GM12878 (cell line): ENCODE data around the gene VMP1. TPM values are rescaled to one million over a fixed set of nuclear protein-coding genes. Genes with fewer than 3 reads are reported as not detected.
"Not testable (repeated sequence)": the region's sequence is repeated elsewhere in the genome, so short reads cannot be mapped to it uniquely, and the experiment has no call there.

Source experiments
- ATAC-seq: fragments of 200-7000 bp; cut with Tn5 transposase; 3 replicates; pipeline ENCODE4 v1.9.1; 2020; ENCODE audit warnings: mild to moderate bottlenecking, moderate library complexity
- BruUV-seq: library from RNA; stranded (reverse); fragments of 400-500 nt; replicated peaks from 2 replicates; lab custom pipeline; 2021; lab: Mats Ljungman, UMichigan
- CTCF ChIA-PET: fragments of 300-600 bp; sonication (Branson Sonifier 250); formaldehyde crosslinking; extraction: SDS; loops from one replicate; lab custom pipeline; 2021; ENCODE audit warnings: inconsistent platforms; lab: Yijun Ruan, JAX
- POLR2A ChIA-PET: fragments of 350-600 bp; formaldehyde crosslinking; extraction: SDS; loops from one replicate; lab custom pipeline; 2021; ENCODE audit warnings: inconsistent platforms; lab: Charles Lee
- RAD21 ChIA-PET: fragments of 300-600 bp; sonication (Branson Sonifier 250); formaldehyde crosslinking; loops from one replicate; lab custom pipeline; 2023; ENCODE audit warnings: antibody characterized with exemption; ENCODE audit not compliant: unreplicated experiment; lab: Charles Lee
- SMC1A ChIA-PET: fragments of 300-600 bp; sonication (Branson Sonifier 250); formaldehyde crosslinking; loops from one replicate; lab custom pipeline; 2023; ENCODE audit not compliant: unreplicated experiment, uncharacterized antibody; lab: Charles Lee
- DNase-seq: peaks from one replicate; pipeline ENCODE4 v3.0.0-alpha.2; 2011; ENCODE audit warnings: low read depth, low spot score
- FAIRE-seq: peaks from 3 replicates; lab custom pipeline; 2011; peaks lifted over from hg19 to GRCh38; lab: Jason Lieb, UNC
- H2AFZ ChIP-seq: 2 replicates; pipeline ENCODE4 v1.6.0; 2011; ENCODE audit warnings: low read depth, low read length, control low read depth; ENCODE audit not compliant: control insufficient read depth
- H3K27ac ChIP-seq: 2 replicates; pipeline ENCODE4 v1.5.1; 2011; ENCODE audit warnings: control low read depth; ENCODE audit not compliant: control insufficient read depth, insufficient read depth
- H3K27me3 ChIP-seq, 2 experiments: replicated peaks in 1 of 2; 2 replicates each; pipeline versions ENCODE4 v1.6.0 to v1.6.1; 2011; ENCODE audit warnings: low read length in 1 of 2; ENCODE audit not compliant: control insufficient read depth in 2 of 2, insufficient read depth in 2 of 2
- H3K36me3 ChIP-seq, 2 experiments: 2 replicates each; pipeline ENCODE4 v1.5.1; 2011; ENCODE audit warnings: low read length in 1 of 2; ENCODE audit not compliant: control insufficient read depth in 2 of 2, insufficient read depth in 2 of 2
- H3K4me1 ChIP-seq: 2 replicates; pipeline ENCODE4 v1.6.1; 2011; ENCODE audit warnings: mild to moderate bottlenecking, low read length, moderate library complexity, mixed read lengths; ENCODE audit not compliant: control insufficient read depth, insufficient read depth
- H3K4me2 ChIP-seq: 2 replicates; pipeline ENCODE4 v1.6.0; 2011; ENCODE audit warnings: control low read depth; ENCODE audit not compliant: control insufficient read depth, insufficient read depth
- H3K4me3 ChIP-seq: fragments of 200-600 bp; sonication (generic); 2 replicates; pipeline ENCODE4 v1.5.1; 2016
- H3K79me2 ChIP-seq: 2 replicates; pipeline ENCODE4 v1.6.0; 2011; ENCODE audit warnings: low read length; ENCODE audit not compliant: control insufficient read depth, insufficient read depth
- H3K9ac ChIP-seq: 2 replicates; pipeline ENCODE4 v1.8.0; 2011; ENCODE audit warnings: low read length, control low read depth, mixed read lengths; ENCODE audit not compliant: control insufficient read depth, insufficient read depth
- H3K9me3 ChIP-seq: replicated peaks from 3 replicates; pipeline ENCODE4 v1.5.1; 2011; ENCODE audit warnings: mild to moderate bottlenecking, low read length; ENCODE audit not compliant: control insufficient read depth, insufficient read depth
- H4K20me1 ChIP-seq: 2 replicates; pipeline ENCODE4 v1.6.0; 2011; ENCODE audit not compliant: control insufficient read depth, insufficient read depth
- EED ChIP-seq: sonication (generic); IDR thresholded peaks from 2 replicates; pipeline ENCODE4 v1.6.1; 2016; ENCODE audit warnings: antibody characterized with exemption, low read depth
- RUNX3 ChIP-seq: IDR thresholded peaks from 2 replicates; pipeline ENCODE4 v1.6.1; 2012; ENCODE audit warnings: low read length, inconsistent platforms
- SPI1 ChIP-seq: IDR thresholded peaks from 2 replicates; pipeline ENCODE4 v1.6.1; 2011; ENCODE audit warnings: low read depth, mild to moderate bottlenecking, low read length, moderate library complexity, borderline replicate concordance; ENCODE audit not compliant: insufficient read depth
- WGBS: methylation state at CpG from one replicate; pipeline ENCODE4 v1.1.6; 2016; ENCODE audit warnings: low lambda C conversion rate; ENCODE audit not compliant: insufficient replicate concordance, insufficient coverage; ENCODE audit errors: missing lambda C conversion rate; 5-methylcytosine and 5-hydroxymethylcytosine counted together
- in situ Hi-C: fragments of 300-500 bp; cut with MboI; formaldehyde crosslinking; loops from 9 replicates; pipeline ENCODE4 v1.14.3; 2018; ENCODE audit warnings: mixed read lengths
- intact Hi-C: fragments of 100-400 bp; cut with micrococcal nuclease; formaldehyde crosslinking; loops from one replicate; pipeline ENCODE4 v1.14.2; 2022; ENCODE audit not compliant: unreplicated experiment
- polyA plus RNA-seq, 11 experiments: library from polyadenylated mRNA; depleted of rRNA in 4 of 11; unstranded in 6 of 11; stranded (reverse) in 5 of 11; fragments of >200 nt; fragmentation: Nextera tagmentation in 4 of 11; fragmentation: Illumina TruSeq in 1 of 11; extraction: Ambion mirVana in 4 of 11; extraction: Trizol in 1 of 11; gene quantifications; 1 replicate in 1 of 11; 2 replicates in 10 of 11; pipeline versions ENCODE4 v1.2.1 to v1.2.3, GENCODE V29; 2011 to 2016; ENCODE audit warnings: inconsistent platforms in 2 of 11, missing spikeins in 2 of 11, low read depth in 1 of 11
- total RNA-seq, 4 experiments: library from RNA; depleted of rRNA in 3 of 4; stranded (reverse); fragments of >200 nt in 3 of 4; fragmentation: Illumina TruSeq in 1 of 4; extraction: Trizol in 1 of 4; gene quantifications; 2 replicates each; pipeline versions ENCODE4 v1.2.1 to v1.2.3, GENCODE V29; 2013 to 2021

The VMP1 gene
- total and polyA plus RNA-seq, 10 of the 15 experiments (the other 5 are each of a cell fraction or from before 2014, with no cell fraction given), result 88.4 to 199 (median 132) TPM

GRCh38 chr17:59790910-59791309, 83.5 kb downstream of the VMP1 start:
- BruUV-seq, result no TSS peak
- TF ChIP-seq SPI1 (peak; percentile 16; the same call in 1 of the 2 replicates), RUNX3 (no peak)
- TF ChIP-seq, all 136 proteins: peak for 1
- H2AFZ ChIP-seq, result no peak overlapping the region
- in situ Hi-C loops, result no loop called here
- SMC1A ChIA-PET, result interaction anchor here (0.7 to 1.2 kb wide), 4 partner anchors 11 to 68 kb away, joined by 3 to 5 read pairs (median 4); no protein-coding TSS in a partner anchor
- ATAC-seq, result no peak
- no peak overlapping the region for H3K4me3 ChIP-seq
- intact Hi-C loops, result no loop called here
- H3K4me1 ChIP-seq, result peaks cover 17% of the 10 kb centered on the region
- H4K20me1 ChIP-seq, result no peaks in the 10 kb centered on the region
- CTCF ChIA-PET, result interaction anchor here (0.7 to 1.1 kb wide), 2 partner anchors 10 to 29 kb away, joined by 3 read pairs; no protein-coding TSS in a partner anchor
- FAIRE-seq, result no peak
- H3K36me3 ChIP-seq, result no peaks in the 10 kb centered on the region; a peak in 1 of 4 replicates
- RAD21 ChIA-PET, result interaction anchor here (0.6 to 1.1 kb wide), 3 partner anchors 37 to 47 kb away, joined by 3 to 5 read pairs (median 4); no protein-coding TSS in a partner anchor
- no peak overlapping the region for H3K4me2 ChIP-seq
- no peak overlapping the region for H3K27ac ChIP-seq
- H3K9ac ChIP-seq, result no peak overlapping the region
- POLR2A ChIA-PET, result interaction anchor here (0.6 to 8.8 kb wide), 7 partner anchors 9 to 49 kb away, joined by 3 to 213 read pairs (median 5); no protein-coding TSS in a partner anchor
- WGBS, result 98% methylated on average over 3 of the region's 4 CpGs
- no peak for DNase-seq
- H3K27me3 ChIP-seq, result no peaks in the 10 kb centered on the region
- peaks cover 3% of the 10 kb centered on the region for H3K79me2 ChIP-seq
- H3K9me3 ChIP-seq, result no peaks in the 10 kb centered on the region

- Histone ChIP-seq H3K4me2 (no peak overlapping the region), H3K27ac (no peak overlapping the region), H3K4me1 (peaks cover 17% of the 10 kb centered on the region), H3K36me3 (no peaks in the 10 kb centered on the region; a peak in 1 of 4 replicates), H3K79me2 (peaks cover 3% of the 10 kb centered on the region), H2AFZ (no peak overlapping the region), H4K20me1 (no peaks in the 10 kb centered on the region), H3K9me3 (no peaks in the 10 kb centered on the region), H3K9ac (no peak overlapping the region), H3K4me3 (no peak overlapping the region), H3K27me3 (no peaks in the 10 kb centered on the region)
- SMC1A ChIA-PET, result interaction anchor here (0.6 to 1.2 kb wide), 3 partner anchors 10 to 68 kb away, joined by 3 read pairs; no protein-coding TSS in a partner anchor
- RAD21 ChIA-PET, result interaction anchor here (0.6 kb wide), 1 partner anchor 46 kb away, joined by 4 read pairs; no protein-coding TSS in a partner anchor
- CTCF ChIA-PET, result no interaction called here
- in situ Hi-C loops, result no loop called here
- ATAC-seq (no peak), DNase-seq (no peak), FAIRE-seq (no peak)
- 91% methylated on average over 7 of the region's 7 CpGs for WGBS
- no TSS peak for BruUV-seq
- intact Hi-C loops, result no loop called here
- TF ChIP-seq EED, result no peak
- POLR2A ChIA-PET, result interaction anchor here (0.6 to 1.5 kb wide), 3 partner anchors 9 to 25 kb away, joined by 3 to 13 read pairs (median 4); no protein-coding TSS in a partner anchor
Measured at GRCh38 chr17:59791603-59792457, 84.4 kb downstream of the VMP1 start.

GRCh38 chr17:59792458-59792823, 85.0 kb downstream of the VMP1 start:
- FAIRE-seq, intact Hi-C loops, H3K9ac ChIP-seq, H3K27ac ChIP-seq, H3K4me3 ChIP-seq, BruUV-seq, POLR2A ChIA-PET, H4K20me1 ChIP-seq, ATAC-seq, in situ Hi-C loops, RAD21 ChIA-PET, H3K36me3 ChIP-seq, H3K9me3 ChIP-seq, DNase-seq, H3K79me2 ChIP-seq, H2AFZ ChIP-seq, H3K4me2 ChIP-seq, H3K27me3 ChIP-seq: not testable (repeated sequence)
- WGBS, result 100% methylated on average over 10 of the region's 10 CpGs
- CTCF ChIA-PET, result interaction anchor here (0.6 kb wide), 1 partner anchor 102 kb away, joined by 5 read pairs; no protein-coding TSS in a partner anchor
- SMC1A ChIA-PET, result interaction anchor here (0.6 to 1.1 kb wide), 3 partner anchors 38 to 80 kb away, joined by 3 read pairs; no protein-coding TSS in a partner anchor
- peaks cover 12% of the 10 kb centered on the region for H3K4me1 ChIP-seq
